GM23338 (cell line): Measurements from ENCODE around the gene BBS4. TPM values are rescaled to one million over a fixed set of nuclear protein-coding genes. Genes with fewer than 3 reads are reported as not detected.

ENCODE experiments used
- ATAC-seq: fragments of 200-7000 bp; cut with Tn5 transposase; 3 replicates; pipeline ENCODE4 v1.9.1; 2020
- DNase-seq: peaks from one replicate; pipeline ENCODE4 v3.0.0-alpha.2; 2015; ENCODE audit warnings: low spot score
- H2AFZ ChIP-seq: fragments of 200-600 bp; sonication (generic); 2 replicates; pipeline ENCODE4 v1.8.0; 2016; ENCODE audit warnings: antibody characterized with exemption, mild to moderate bottlenecking, moderate library complexity
- H3F3A ChIP-seq: fragments of 200-600 bp; sonication (generic); replicated peaks from 2 replicates; pipeline ENCODE4 v1.8.0; 2017; ENCODE audit warnings: antibody characterized with exemption, mixed run types, low read depth
- H3K27ac ChIP-seq: fragments of 200-600 bp; sonication (generic); 2 replicates; pipeline ENCODE4 v1.6.1; 2016; ENCODE audit warnings: low read depth
- H3K27me3 ChIP-seq: fragments of 200-600 bp; sonication (generic); 2 replicates; pipeline ENCODE4 v1.8.0; 2016; ENCODE audit warnings: mild to moderate bottlenecking, mixed run types, moderate library complexity; ENCODE audit not compliant: insufficient read depth
- H3K36me3 ChIP-seq: fragments of 200-600 bp; sonication (generic); 2 replicates; pipeline ENCODE4 v1.8.0; 2016; ENCODE audit warnings: mild to moderate bottlenecking; ENCODE audit not compliant: insufficient read depth
- H3K4me1 ChIP-seq: fragments of 200-600 bp; sonication (generic); 2 replicates; pipeline ENCODE4 v1.8.0; 2016; ENCODE audit warnings: mild to moderate bottlenecking, moderate library complexity; ENCODE audit not compliant: insufficient read depth
- H3K4me2 ChIP-seq: fragments of 200-600 bp; sonication (generic); 2 replicates; pipeline ENCODE4 v1.7.1; 2017; ENCODE audit warnings: mixed run types
- H3K4me3 ChIP-seq: fragments of 200-600 bp; sonication (generic); 2 replicates; pipeline ENCODE4 v1.6.1; 2016; ENCODE audit warnings: mixed run types
- H3K79me2 ChIP-seq: fragments of 200-600 bp; sonication (generic); replicated peaks from 2 replicates; pipeline ENCODE4 v1.8.0; 2017; ENCODE audit warnings: mild to moderate bottlenecking; ENCODE audit not compliant: insufficient read depth
- H3K9me2 ChIP-seq: fragments of 200-600 bp; sonication (generic); 2 replicates; pipeline ENCODE4 v1.8.0; 2017; ENCODE audit not compliant: insufficient read depth
- H4K20me1 ChIP-seq: fragments of 200-600 bp; sonication (generic); replicated peaks from 2 replicates; pipeline ENCODE4 v1.8.0; 2017; ENCODE audit warnings: mild to moderate bottlenecking; ENCODE audit not compliant: insufficient read depth
- H3K27ac Mint-ChIP-seq: 2 replicates; pipeline ENCODE4 v1.8.0; 2020; ENCODE audit warnings: inconsistent platforms, mild to moderate bottlenecking, moderate library complexity, mixed read lengths
- H3K27me3 Mint-ChIP-seq: 3 replicates; pipeline ENCODE4 v1.8.0; 2022; ENCODE audit warnings: low read depth, mild to moderate bottlenecking, moderate library complexity, mixed read lengths, inconsistent platforms; ENCODE audit not compliant: insufficient read depth, poor library complexity
- H3K36me3 Mint-ChIP-seq: 3 replicates; pipeline ENCODE4 v1.8.0; 2021; ENCODE audit warnings: low read depth, mild to moderate bottlenecking, inconsistent platforms, moderate library complexity, mixed read lengths
- H3K4me1 Mint-ChIP-seq: 3 replicates; pipeline ENCODE4 v1.8.0; 2020; ENCODE audit warnings: mild to moderate bottlenecking, inconsistent platforms, mixed read lengths
- H3K4me3 Mint-ChIP-seq: 3 replicates; pipeline ENCODE4 v1.8.0; 2021; ENCODE audit warnings: moderate library complexity, mild to moderate bottlenecking, inconsistent platforms, mixed read lengths
- H3K9me3 Mint-ChIP-seq: 3 replicates; pipeline ENCODE4 v1.8.0; 2020; ENCODE audit warnings: moderate library complexity, mild to moderate bottlenecking, inconsistent platforms, mixed read lengths
- CREB1 ChIP-seq: fragments of 250-450 bp; sonication (Bioruptor Pico); IDR thresholded peaks from 2 replicates; pipeline ENCODE4 v1.5.0; 2020; ENCODE audit warnings: low read depth, mild to moderate bottlenecking, moderate library complexity
- CTCF ChIP-seq, 2 experiments: fragments of 200-600 bp in 1 of 2; sonication (generic) in 1 of 2; conservative IDR thresholded peaks; 2 replicates each; pipeline versions ENCODE4 v1.5.1 to v1.6.1; 2016 to 2017; ENCODE audit warnings: antibody characterized with exemption in 2 of 2, low read depth in 2 of 2, mild to moderate bottlenecking in 2 of 2, moderate library complexity in 1 of 2
- EZH2 ChIP-seq: fragments of 200-600 bp; sonication (generic); IDR thresholded peaks from one replicate; pipeline ENCODE4 v1.8.0; 2017; ENCODE audit warnings: antibody characterized with exemption, mild to moderate bottlenecking, low read depth; ENCODE audit not compliant: unreplicated experiment
- EZH2phosphoT487 ChIP-seq: fragments of 200-600 bp; sonication (generic); IDR thresholded peaks from one replicate; pipeline ENCODE4 v1.8.1; 2018; ENCODE audit warnings: antibody characterized with exemption; ENCODE audit not compliant: unreplicated experiment
- JUNB ChIP-seq: IDR thresholded peaks from one replicate; pipeline ENCODE4 v1.6.1; 2016; ENCODE audit warnings: antibody characterized with exemption; ENCODE audit not compliant: unreplicated experiment
- NANOG ChIP-seq: IDR thresholded peaks from 2 replicates; pipeline ENCODE4 v1.6.1; 2016; ENCODE audit warnings: antibody characterized with exemption, borderline replicate concordance
- POLR2AphosphoS5 ChIP-seq: IDR thresholded peaks from 2 replicates; pipeline ENCODE4 v1.6.1; 2016; ENCODE audit warnings: antibody characterized with exemption, low read depth
- STAT1 ChIP-seq: IDR thresholded peaks from one replicate; pipeline ENCODE4 v1.6.1; 2016; ENCODE audit warnings: antibody characterized with exemption; ENCODE audit not compliant: unreplicated experiment
- ZNF114 ChIP-seq: fragments of 250-450 bp; sonication (Bioruptor Pico); IDR thresholded peaks from 2 replicates; pipeline ENCODE4 v1.5.0; 2020; ENCODE audit warnings: mild to moderate bottlenecking, moderate library complexity
- ZNF331 ChIP-seq: fragments of 250-450 bp; sonication (Bioruptor Pico); IDR thresholded peaks from 2 replicates; pipeline ENCODE4 v1.5.0; 2020; ENCODE audit warnings: low read depth, mild to moderate bottlenecking, moderate library complexity
- ZNF462 ChIP-seq: fragments of 250-450 bp; sonication (Bioruptor Pico); IDR thresholded peaks from 2 replicates; pipeline ENCODE4 v1.5.0; 2020; ENCODE audit warnings: mild to moderate bottlenecking, moderate library complexity
- polyA plus RNA-seq: library from polyadenylated mRNA; unstranded; fragments of >200 nt; fragmentation: Nextera tagmentation; extraction: Ambion mirVana; gene quantifications from 2 replicates; pipeline ENCODE4 v1.2.1, GENCODE V29; 2016
- total RNA-seq: library from RNA; depleted of rRNA; stranded (reverse); fragments of >200 nt; shearing (Covaris generic); gene quantifications from 2 replicates; pipeline ENCODE4 v1.2.3, GENCODE V29; 2014
- TF ChIP-seq, protein P1 (sequence below): IDR thresholded peaks from one replicate; pipeline ENCODE4 v1.6.1; 2018; ENCODE audit warnings: antibody characterized with exemption; ENCODE audit not compliant: unreplicated experiment
- TF ChIP-seq, protein P2 (sequence below): IDR thresholded peaks from 2 replicates; pipeline ENCODE4 v1.6.1; 2016; ENCODE audit warnings: antibody characterized with exemption

Gene BBS4
- total and polyA plus RNA-seq, 2 experiments from 2014 or later = 22.2 to 40.8 TPM

DNA sequence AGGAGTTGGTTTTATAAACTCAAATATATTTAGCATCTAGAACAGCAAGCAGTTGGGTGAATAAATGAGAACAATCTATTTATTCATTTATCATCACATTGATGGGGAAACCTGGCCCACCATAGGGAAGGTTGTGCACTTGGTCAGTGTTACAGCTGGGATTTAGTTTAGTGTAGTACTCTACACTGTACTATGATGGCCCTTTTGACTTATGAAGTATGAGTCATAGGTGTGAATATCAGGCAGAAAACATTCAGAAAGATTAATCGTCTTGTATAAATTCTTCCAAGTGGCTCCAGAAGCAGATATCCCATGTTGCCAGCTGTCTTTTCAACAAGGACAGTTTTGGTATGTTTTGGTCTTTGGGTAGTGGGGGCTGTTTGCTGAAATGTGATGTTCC is 38.0 kb downstream of the BBS4 start:
- no peaks in the 10 kb centered on the region for H3K27me3 ChIP-seq
- peaks cover 9% of the 10 kb centered on the region for H3K4me1 Mint-ChIP-seq
- H3K36me3 ChIP-seq = peaks cover 5% of the 10 kb centered on the region; the same call in 1 of the 2 replicates
- no peak overlapping the region for H3K4me2 ChIP-seq
- no peak overlapping the region for H3K27ac ChIP-seq
- TF ChIP-seq ZNF331 (CRISPR knock-in tag) (no peak), EZH2 (no peak), CREB1 (CRISPR knock-in tag) (no peak), POLR2AphosphoS5 (no peak), JUNB (no peak), NANOG (no peak), EZH2phosphoT487 (no peak), CTCF (conservative IDR thresholded peaks at IDR 0.05; ENCODE audit: low read depth in 2 of 2) (no peak), ZNF114 (CRISPR knock-in tag) (no peak), ZNF462 (CRISPR knock-in tag) (no peak), STAT1 (no peak)
- TF ChIP-seq, protein P1, sequence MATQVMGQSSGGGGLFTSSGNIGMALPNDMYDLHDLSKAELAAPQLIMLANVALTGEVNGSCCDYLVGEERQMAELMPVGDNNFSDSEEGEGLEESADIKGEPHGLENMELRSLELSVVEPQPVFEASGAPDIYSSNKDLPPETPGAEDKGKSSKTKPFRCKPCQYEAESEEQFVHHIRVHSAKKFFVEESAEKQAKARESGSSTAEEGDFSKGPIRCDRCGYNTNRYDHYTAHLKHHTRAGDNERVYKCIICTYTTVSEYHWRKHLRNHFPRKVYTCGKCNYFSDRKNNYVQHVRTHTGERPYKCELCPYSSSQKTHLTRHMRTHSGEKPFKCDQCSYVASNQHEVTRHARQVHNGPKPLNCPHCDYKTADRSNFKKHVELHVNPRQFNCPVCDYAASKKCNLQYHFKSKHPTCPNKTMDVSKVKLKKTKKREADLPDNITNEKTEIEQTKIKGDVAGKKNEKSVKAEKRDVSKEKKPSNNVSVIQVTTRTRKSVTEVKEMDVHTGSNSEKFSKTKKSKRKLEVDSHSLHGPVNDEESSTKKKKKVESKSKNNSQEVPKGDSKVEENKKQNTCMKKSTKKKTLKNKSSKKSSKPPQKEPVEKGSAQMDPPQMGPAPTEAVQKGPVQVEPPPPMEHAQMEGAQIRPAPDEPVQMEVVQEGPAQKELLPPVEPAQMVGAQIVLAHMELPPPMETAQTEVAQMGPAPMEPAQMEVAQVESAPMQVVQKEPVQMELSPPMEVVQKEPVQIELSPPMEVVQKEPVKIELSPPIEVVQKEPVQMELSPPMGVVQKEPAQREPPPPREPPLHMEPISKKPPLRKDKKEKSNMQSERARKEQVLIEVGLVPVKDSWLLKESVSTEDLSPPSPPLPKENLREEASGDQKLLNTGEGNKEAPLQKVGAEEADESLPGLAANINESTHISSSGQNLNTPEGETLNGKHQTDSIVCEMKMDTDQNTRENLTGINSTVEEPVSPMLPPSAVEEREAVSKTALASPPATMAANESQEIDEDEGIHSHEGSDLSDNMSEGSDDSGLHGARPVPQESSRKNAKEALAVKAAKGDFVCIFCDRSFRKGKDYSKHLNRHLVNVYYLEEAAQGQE = no peak
- TF ChIP-seq, protein P2, sequence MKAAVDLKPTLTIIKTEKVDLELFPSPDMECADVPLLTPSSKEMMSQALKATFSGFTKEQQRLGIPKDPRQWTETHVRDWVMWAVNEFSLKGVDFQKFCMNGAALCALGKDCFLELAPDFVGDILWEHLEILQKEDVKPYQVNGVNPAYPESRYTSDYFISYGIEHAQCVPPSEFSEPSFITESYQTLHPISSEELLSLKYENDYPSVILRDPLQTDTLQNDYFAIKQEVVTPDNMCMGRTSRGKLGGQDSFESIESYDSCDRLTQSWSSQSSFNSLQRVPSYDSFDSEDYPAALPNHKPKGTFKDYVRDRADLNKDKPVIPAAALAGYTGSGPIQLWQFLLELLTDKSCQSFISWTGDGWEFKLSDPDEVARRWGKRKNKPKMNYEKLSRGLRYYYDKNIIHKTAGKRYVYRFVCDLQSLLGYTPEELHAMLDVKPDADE = no peak
- no peaks in the 10 kb centered on the region for H3F3A ChIP-seq
- no peak overlapping the region for H3K4me3 Mint-ChIP-seq
- H3K9me3 Mint-ChIP-seq = no peaks in the 10 kb centered on the region; the same call in 2 of the 3 replicates
- H3K27ac Mint-ChIP-seq = no peak overlapping the region
- H3K36me3 Mint-ChIP-seq = peaks cover 27% of the 10 kb centered on the region; the same call in 2 of the 3 replicates
- H3K27me3 Mint-ChIP-seq = peaks cover 2% of the 10 kb centered on the region
- no peaks in the 10 kb centered on the region for H4K20me1 ChIP-seq
- peaks cover 13% of the 10 kb centered on the region for H3K4me1 ChIP-seq
- no peak overlapping the region for H3K4me3 ChIP-seq
- H3K9me2 ChIP-seq = no peaks in the 10 kb centered on the region
- H2AFZ ChIP-seq = no peak overlapping the region
- DNase-seq (no peak), ATAC-seq (no peak)
- no peaks in the 10 kb centered on the region for H3K79me2 ChIP-seq
